Measurements from ENCODE around the gene KNOP1. TPM values are rescaled to one million over a fixed set of nuclear protein-coding genes. Genes with fewer than 3 reads are reported as not detected.

Gene KNOP1
- total RNA-seq, 1 experiment from 2014 or later: 93.9 TPM

DNA sequence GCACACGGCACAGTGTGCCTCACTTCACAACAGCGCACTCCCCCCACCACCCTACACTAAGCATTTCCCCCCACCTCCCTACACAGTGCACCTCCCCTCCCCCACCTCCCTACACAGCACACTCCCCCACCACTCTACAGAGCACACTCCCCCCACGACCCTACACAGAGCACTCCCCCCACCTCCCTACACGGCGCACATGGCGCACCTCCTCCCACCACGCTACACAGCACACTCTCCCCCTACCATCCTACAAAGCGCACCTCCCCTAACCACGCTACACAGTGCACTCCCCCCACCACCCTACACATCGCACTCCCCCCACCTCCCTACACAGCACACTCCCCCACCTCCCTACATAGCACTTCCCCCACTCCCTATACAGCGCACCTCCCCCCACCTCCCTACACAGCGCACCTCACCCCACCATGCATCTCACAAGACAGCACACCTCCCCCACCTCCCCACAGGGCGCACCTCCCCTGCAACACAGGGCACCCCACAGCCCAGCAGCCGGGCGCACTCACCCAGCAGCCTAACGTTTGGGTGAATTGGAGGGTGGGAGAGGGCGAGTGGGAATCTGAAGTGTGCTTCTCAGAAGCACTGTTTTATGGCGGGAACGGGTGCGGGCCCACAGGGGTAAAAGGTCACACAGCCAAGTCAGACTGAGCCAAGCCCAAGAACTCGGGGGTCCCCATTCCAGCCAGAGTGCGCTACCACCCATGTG, 10.3 kb downstream of the KNOP1 start:
- Histone ChIP-seq H3K23ac (ENCODE audit: insufficient read length, low read depth, low read length) (no peak overlapping the region), H3K27ac (ENCODE audit: insufficient read length, low read depth, low read length) (no peak overlapping the region), H3K23me2 (ENCODE audit: insufficient read length, low read depth, low read length, poor library complexity, severe bottlenecking) (no peaks in the 10 kb centered on the region), H4K91ac (ENCODE audit: insufficient read length, low read depth, low read length) (no peak overlapping the region), H2BK12ac (ENCODE audit: insufficient read length, low read depth, low read length) (no peak overlapping the region), H2BK120ac (ENCODE audit: low read depth, low read length, poor library complexity, severe bottlenecking) (no peak overlapping the region), H3K79me2 (ENCODE audit: insufficient read depth, low read length) (peaks cover 10% of the 10 kb centered on the region; the same call in 1 of the 2 replicates), H2AK5ac (ENCODE audit: insufficient read length, low read length) (no peak overlapping the region), H4K8ac (replicated peaks; ENCODE audit: insufficient read length, low read depth, low read length) (no peak overlapping the region), H3K79me1 (ENCODE audit: insufficient read depth, low read depth, low read length, poor library complexity, severe bottlenecking) (peaks cover 2% of the 10 kb centered on the region), H4K5ac (ENCODE audit: insufficient read length, low read depth, low read length) (no peak overlapping the region), H3K9ac (ENCODE audit: extremely low read depth, insufficient read length, low read length) (no peak overlapping the region), H4K20me1 (ENCODE audit: control insufficient read depth, insufficient read depth, insufficient read length) (peaks cover 6% of the 10 kb centered on the region), H3K27me3 (ENCODE audit: insufficient read depth, low read length) (no peaks in the 10 kb centered on the region), H2BK20ac (ENCODE audit: low read depth, low read length, poor library complexity, severe bottlenecking) (no peak overlapping the region), H3K4me2 (ENCODE audit: insufficient read depth, insufficient read length, low read length) (no peak overlapping the region), H3K9me3 (ENCODE audit: control insufficient read depth, low read depth, low read length) (no peaks in the 10 kb centered on the region), H3T11ph (ENCODE audit: low read length) (no peak overlapping the region), H3K4me1 (ENCODE audit: insufficient read depth, low read length) (peaks cover 2% of the 10 kb centered on the region; the same call in 1 of the 2 replicates), H3K14ac (ENCODE audit: insufficient read depth, low read length) (no peak overlapping the region; the same call in 1 of the 2 replicates), H3K56ac (ENCODE audit: insufficient read length, low read depth, low read length) (no peak overlapping the region), H2AFZ (ENCODE audit: low read length) (no peak overlapping the region), H2BK15ac (ENCODE audit: low read depth, low read length) (no peak overlapping the region), H3K18ac (ENCODE audit: insufficient read length, low read depth, low read length) (peak overlapping the region; percentile 19), H2BK5ac (ENCODE audit: insufficient read length, low read length) (no peak overlapping the region), H3K4ac (ENCODE audit: low read depth, low read length) (no peak overlapping the region)
- Mint-ChIP-seq H3K4me3 (no peak overlapping the region), H3K36me3 (ENCODE audit: insufficient read depth in 1 of 3, low read depth in 3 of 3) (peaks cover 67 to 92% (median 85%) of the 10 kb centered on the region in 3 experiments), H3K27ac (no peak overlapping the region; a peak in 2 of 7 replicates), H3K9me3 (no peaks in the 10 kb centered on the region), H3K27me3 (ENCODE audit: low read depth) (no peaks in the 10 kb centered on the region), H3K4me1 (peaks cover 39 to 55% of the 10 kb centered on the region in 2 experiments)
- TF ChIP-seq, protein P1, sequence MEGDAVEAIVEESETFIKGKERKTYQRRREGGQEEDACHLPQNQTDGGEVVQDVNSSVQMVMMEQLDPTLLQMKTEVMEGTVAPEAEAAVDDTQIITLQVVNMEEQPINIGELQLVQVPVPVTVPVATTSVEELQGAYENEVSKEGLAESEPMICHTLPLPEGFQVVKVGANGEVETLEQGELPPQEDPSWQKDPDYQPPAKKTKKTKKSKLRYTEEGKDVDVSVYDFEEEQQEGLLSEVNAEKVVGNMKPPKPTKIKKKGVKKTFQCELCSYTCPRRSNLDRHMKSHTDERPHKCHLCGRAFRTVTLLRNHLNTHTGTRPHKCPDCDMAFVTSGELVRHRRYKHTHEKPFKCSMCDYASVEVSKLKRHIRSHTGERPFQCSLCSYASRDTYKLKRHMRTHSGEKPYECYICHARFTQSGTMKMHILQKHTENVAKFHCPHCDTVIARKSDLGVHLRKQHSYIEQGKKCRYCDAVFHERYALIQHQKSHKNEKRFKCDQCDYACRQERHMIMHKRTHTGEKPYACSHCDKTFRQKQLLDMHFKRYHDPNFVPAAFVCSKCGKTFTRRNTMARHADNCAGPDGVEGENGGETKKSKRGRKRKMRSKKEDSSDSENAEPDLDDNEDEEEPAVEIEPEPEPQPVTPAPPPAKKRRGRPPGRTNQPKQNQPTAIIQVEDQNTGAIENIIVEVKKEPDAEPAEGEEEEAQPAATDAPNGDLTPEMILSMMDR (conservative IDR thresholded peaks at IDR 0.05): no peak
- WGBS (ENCODE audit: extremely low coverage, insufficient read length, low lambda C conversion rate): no CpG with 5 or more reads among the region's 22 CpGs
- no peak for DNase-seq
